SK-N-SH treated with all-trans-retinoic acid at 6 μM for 48 hours (cell line): Measurements from ENCODE around the gene BRD1.

Experiments used
- ATAC-seq: fragments of 200-7000 bp; cut with Tn5 transposase; 3 replicates; pipeline ENCODE4 v1.9.1; 2020; ENCODE audit warnings: mild to moderate bottlenecking, moderate library complexity
- ARNTL ChIP-seq: fragments of 450-650 bp; formaldehyde crosslinking; IDR thresholded peaks from 2 replicates; pipeline ENCODE4 v1.5.0; 2020; ENCODE audit warnings: low read depth, mild to moderate bottlenecking, moderate library complexity, borderline replicate concordance
- CREB5 ChIP-seq: fragments of 250-450 bp; sonication (Bioruptor Pico); IDR thresholded peaks from 2 replicates; pipeline ENCODE4 v1.5.1; 2020; ENCODE audit warnings: low read depth, mild to moderate bottlenecking, moderate library complexity
- CSDC2 ChIP-seq: fragments of 250-450 bp; sonication (Bioruptor Pico); IDR thresholded peaks from 2 replicates; pipeline ENCODE4 v1.5.0; 2020; ENCODE audit warnings: mild to moderate bottlenecking, moderate library complexity
- CSRNP3 ChIP-seq: fragments of 250-450 bp; sonication (Bioruptor Pico); IDR thresholded peaks from 2 replicates; pipeline ENCODE4 v1.5.1; 2021; ENCODE audit warnings: mild to moderate bottlenecking, moderate library complexity
- ESRRG ChIP-seq: fragments of 250-450 bp; sonication (Bioruptor Pico); IDR thresholded peaks from 2 replicates; pipeline ENCODE4 v1.6.1; 2021; ENCODE audit warnings: mild to moderate bottlenecking
- GLIS3 ChIP-seq: fragments of 250-450 bp; sonication (Bioruptor Pico); IDR thresholded peaks from 2 replicates; pipeline ENCODE4 v1.5.0; 2020; ENCODE audit warnings: mild to moderate bottlenecking, moderate library complexity
- ISL1 ChIP-seq: fragments of 250-450 bp; sonication (Bioruptor Pico); IDR thresholded peaks from 2 replicates; pipeline ENCODE4 v2.1.2; 2022; ENCODE audit warnings: mild to moderate bottlenecking, moderate library complexity
- OSR1 ChIP-seq: fragments of 250-450 bp; sonication (Bioruptor Pico); IDR thresholded peaks from 2 replicates; pipeline ENCODE4 v1.8.0; 2022; ENCODE audit warnings: moderate library complexity, mild to moderate bottlenecking, inconsistent platforms
- PATZ1 ChIP-seq: fragments of 250-450 bp; sonication (Bioruptor Pico); IDR thresholded peaks from 2 replicates; pipeline ENCODE4 v1.8.0; 2020; ENCODE audit warnings: mild to moderate bottlenecking, moderate library complexity, borderline replicate concordance
- PPARA ChIP-seq: fragments of 250-450 bp; sonication (Bioruptor Pico); IDR thresholded peaks from 2 replicates; pipeline ENCODE4 v1.5.0; 2020; ENCODE audit warnings: mild to moderate bottlenecking, borderline replicate concordance
- RARB ChIP-seq: fragments of 250-450 bp; sonication (Bioruptor Pico); IDR thresholded peaks from 2 replicates; pipeline ENCODE4 v1.8.0; 2021; ENCODE audit warnings: mild to moderate bottlenecking, moderate library complexity
- SNAI2 ChIP-seq: fragments of 250-450 bp; sonication (Bioruptor Pico); IDR thresholded peaks from 2 replicates; pipeline ENCODE4 v1.5.0; 2020; ENCODE audit warnings: mild to moderate bottlenecking, moderate library complexity
- TCF4 ChIP-seq: fragments of 250-450 bp; sonication (Bioruptor Pico); IDR thresholded peaks from 2 replicates; pipeline ENCODE4 v1.8.0; 2021; ENCODE audit warnings: mild to moderate bottlenecking, moderate library complexity, borderline replicate concordance
- TOX ChIP-seq: fragments of 250-450 bp; sonication (Bioruptor Pico); IDR thresholded peaks from 2 replicates; pipeline ENCODE4 v1.8.0; 2021; ENCODE audit warnings: mild to moderate bottlenecking, moderate library complexity, borderline replicate concordance
- ZC3H10 ChIP-seq: fragments of 250-450 bp; sonication (Bioruptor Pico); IDR thresholded peaks from 2 replicates; pipeline ENCODE4 v1.5.1; 2021; ENCODE audit warnings: mild to moderate bottlenecking, moderate library complexity
- ZFP3 ChIP-seq: fragments of 250-450 bp; sonication (Bioruptor Pico); IDR thresholded peaks from 2 replicates; pipeline ENCODE4 v1.5.0; 2020; ENCODE audit warnings: mild to moderate bottlenecking, moderate library complexity
- ZFP30 ChIP-seq: fragments of 450-650 bp; formaldehyde crosslinking; IDR thresholded peaks from 2 replicates; pipeline ENCODE4 v1.5.0; 2022; ENCODE audit warnings: mild to moderate bottlenecking, moderate library complexity
- ZNF565 ChIP-seq: fragments of 450-650 bp; formaldehyde crosslinking; conservative IDR thresholded peaks from 2 replicates; pipeline ENCODE4 v1.5.0; 2020; ENCODE audit warnings: low read depth, mild to moderate bottlenecking, moderate library complexity
- ZNF70 ChIP-seq: fragments of 450-650 bp; formaldehyde crosslinking; IDR thresholded peaks from 2 replicates; pipeline ENCODE4 v1.5.0; 2020; ENCODE audit warnings: mild to moderate bottlenecking, moderate library complexity
- ZNF8 ChIP-seq: fragments of 450-650 bp; formaldehyde crosslinking; IDR thresholded peaks from 2 replicates; pipeline ENCODE4 v1.5.0; 2020; ENCODE audit warnings: mild to moderate bottlenecking, moderate library complexity

The BRD1 gene

GRCh38 chr22:49815641-49816091 is 12.0 kb downstream of the BRD1 start (continued):
- TF ChIP-seq ZNF565 (no peak), PATZ1 (CRISPR knock-in tag) (no peak), ZFP3 (CRISPR knock-in tag) (no peak), SNAI2 (no peak)
- TF ChIP-seq, all 23 proteins: peak for 0

- no peak for ATAC-seq
- no peak for TF ChIP-seq TOX (CRISPR knock-in tag)
- no peak for TF ChIP-seq ESRRG
- no peak for TF ChIP-seq ZNF70 (CRISPR knock-in tag)
- TF ChIP-seq PATZ1 (CRISPR knock-in tag) = no peak
- TF ChIP-seq CREB5 = no peak
- no peak for TF ChIP-seq ZFP30
- TF ChIP-seq ARNTL (CRISPR knock-in tag) = no peak
- TF ChIP-seq OSR1 (CRISPR knock-in tag) = no peak
- no peak for TF ChIP-seq GLIS3 (CRISPR knock-in tag)
- TF ChIP-seq ZFP3 (CRISPR knock-in tag) = no peak
- no peak for TF ChIP-seq SNAI2
- TF ChIP-seq CSRNP3 (CRISPR knock-in tag) = no peak
- TF ChIP-seq TCF4 (CRISPR knock-in tag) = no peak
- TF ChIP-seq ZC3H10 (CRISPR knock-in tag) = no peak
Observed at GRCh38 chr22:49814856-49815255, 12.8 kb downstream of the BRD1 start.

GRCh38 chr22:49814164-49814686 is 13.4 kb downstream of the BRD1 start:
- ATAC-seq = no peak
- TF ChIP-seq RARB = no peak
- no peak for TF ChIP-seq CSRNP3 (CRISPR knock-in tag)
- no peak for TF ChIP-seq TOX (CRISPR knock-in tag)
- TF ChIP-seq ZNF70 (CRISPR knock-in tag) = no peak
- no peak for TF ChIP-seq CREB5
- TF ChIP-seq OSR1 (CRISPR knock-in tag) = no peak
- no peak for TF ChIP-seq ISL1 (CRISPR knock-in tag)
- no peak for TF ChIP-seq ZNF565
- no peak for TF ChIP-seq ZFP3 (CRISPR knock-in tag)
- TF ChIP-seq PPARA (CRISPR knock-in tag) = no peak
- TF ChIP-seq ZNF8 (CRISPR knock-in tag) = no peak
- TF ChIP-seq GLIS3 (CRISPR knock-in tag) = no peak
- TF ChIP-seq CSDC2 (CRISPR knock-in tag) = no peak
